Caki2 (cell line): ENCODE results near the gene HYI. TPM values are rescaled to one million over a fixed set of nuclear protein-coding genes. Genes with fewer than 3 reads are reported as not detected.

Experiments
- DNase-seq: peaks from one replicate; pipeline ENCODE4 v3.0.0-alpha.2; 2015; ENCODE audit warnings: low read depth
- in situ Hi-C: cut with HindIII; loops from 2 replicates; pipeline ENCODE4 v1.10.0; 2016; ENCODE audit warnings: low sequenced_read_pairs, low pct_unique_long_range_greater_than_20kb, mixed read lengths
- total RNA-seq: library from RNA; depleted of rRNA; stranded (reverse); fragments of >200 nt; shearing (Covaris generic); gene quantifications from 2 replicates; pipeline ENCODE4 v1.2.3, GENCODE V29; 2014; ENCODE audit warnings: low replicate concordance

HYI gene
- total RNA-seq, 1 experiment from 2014 or later: 79.4 TPM

DNA sequence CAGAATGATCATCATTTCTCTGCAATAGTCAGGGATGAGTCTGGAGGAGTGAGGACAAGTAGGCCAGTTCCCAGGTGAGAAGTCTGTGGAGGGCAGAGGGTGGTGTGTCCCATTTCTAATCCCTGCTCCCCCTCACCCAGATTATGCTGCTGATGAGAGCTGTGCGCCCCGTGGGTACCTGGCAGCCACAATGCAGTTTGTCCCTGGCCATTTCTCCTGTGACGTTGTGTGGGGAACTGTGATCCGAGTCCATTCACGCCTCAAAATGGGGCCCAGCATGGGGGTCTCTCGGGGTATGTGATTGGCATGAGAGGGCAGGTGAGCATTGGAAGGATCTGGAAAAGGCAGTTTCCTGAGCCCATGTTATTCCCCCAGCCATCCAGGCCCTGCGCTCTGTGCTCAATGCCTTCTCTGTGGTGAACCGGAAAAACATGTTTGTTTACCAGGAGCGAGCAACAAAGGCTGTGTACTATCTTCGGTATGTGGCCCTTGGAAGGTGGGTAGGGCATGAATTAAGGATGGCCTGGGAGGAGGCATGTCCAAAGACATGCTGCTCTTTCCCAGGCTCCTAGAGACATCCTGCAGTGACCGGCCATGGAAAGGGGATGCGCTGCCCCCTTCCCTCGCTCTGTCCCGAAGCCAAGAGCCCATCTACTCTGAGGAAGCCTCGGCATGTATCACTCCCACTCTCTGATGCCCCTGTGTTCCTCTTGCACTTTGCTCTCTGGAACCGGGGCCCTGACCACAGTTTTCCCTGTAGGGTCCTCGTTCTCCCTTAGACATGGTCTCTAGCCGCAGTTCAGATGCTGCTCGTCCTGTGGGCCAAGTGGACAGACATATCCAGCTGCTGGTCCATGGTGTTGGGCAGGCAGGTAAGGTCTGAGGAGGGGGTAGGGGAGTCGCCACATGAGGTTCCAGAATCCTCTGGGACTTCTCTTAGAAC is 16.4 kb downstream of the HYI start:
- in situ Hi-C loops: no loop called here
- DNase-seq: no peak

DNA sequence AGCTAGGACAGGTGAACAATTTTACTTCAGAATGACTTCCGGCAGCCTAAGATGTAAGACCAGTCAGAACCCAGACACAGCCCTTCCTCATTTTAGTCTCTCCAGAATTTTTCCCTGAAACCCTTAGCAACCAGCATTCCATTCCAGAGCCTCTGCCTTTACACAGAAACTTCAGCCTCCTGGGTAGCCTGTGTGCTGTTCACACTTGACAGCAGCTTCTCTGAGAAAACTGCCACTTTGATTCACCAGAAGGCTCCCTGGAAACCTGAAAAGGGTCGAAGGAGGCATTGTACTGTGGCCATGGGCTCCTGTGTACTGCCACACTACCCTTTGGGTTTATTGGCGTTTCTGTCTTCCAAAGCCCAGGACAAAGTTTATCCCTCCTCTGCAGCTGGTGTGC is 17.4 kb downstream of the HYI start:
- in situ Hi-C loops: no loop called here
- DNase-seq: no peak

DNA sequence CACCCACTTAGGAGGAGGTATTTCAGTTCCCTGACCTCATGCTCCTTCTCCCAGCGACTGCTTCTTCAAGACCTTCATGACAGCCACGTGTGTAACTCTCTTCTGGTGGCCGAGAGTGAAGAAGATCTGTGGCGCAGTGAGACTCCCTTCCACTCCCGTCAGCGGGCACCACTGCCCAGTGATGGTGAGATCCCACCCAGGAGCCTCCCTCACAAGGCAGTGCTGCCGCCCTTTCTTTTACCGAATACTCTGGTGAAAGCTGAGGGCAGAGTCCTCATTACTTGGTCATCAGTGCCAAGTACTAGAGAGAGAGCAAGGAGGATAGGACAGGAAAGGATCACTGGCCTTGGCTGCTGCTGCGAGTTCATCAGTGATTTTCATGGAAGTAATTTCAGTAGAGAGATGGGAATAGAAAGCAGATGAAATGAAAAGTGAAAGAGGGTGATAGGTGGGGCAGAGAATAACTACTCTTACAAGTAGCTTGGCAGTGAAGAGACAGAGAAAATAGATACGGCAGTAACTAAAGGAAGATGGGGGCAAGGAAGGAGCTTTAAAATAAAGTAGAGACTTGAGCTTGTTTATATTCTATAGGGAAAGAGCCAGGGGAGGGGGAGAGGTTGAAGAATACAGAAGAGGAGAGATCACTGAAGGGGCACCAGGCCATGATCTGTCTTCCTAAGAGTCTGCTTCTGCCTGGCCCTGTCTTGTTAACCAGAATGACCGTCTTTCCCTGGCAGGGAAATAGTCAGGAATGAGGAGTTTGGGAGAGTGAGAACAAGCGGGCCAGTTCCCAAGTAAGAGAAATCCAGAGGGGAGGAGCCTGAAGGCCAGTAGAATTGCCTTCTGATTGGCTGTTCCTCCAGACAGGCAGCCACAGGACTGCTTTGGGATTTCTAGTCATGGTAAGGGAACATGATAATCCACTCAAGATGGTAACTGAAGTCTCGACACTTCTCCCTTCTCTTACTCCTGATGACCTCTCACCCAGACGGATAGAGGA is 18.3 kb downstream of the HYI start:
- no peak for DNase-seq
- in situ Hi-C loops: no loop called here

DNA sequence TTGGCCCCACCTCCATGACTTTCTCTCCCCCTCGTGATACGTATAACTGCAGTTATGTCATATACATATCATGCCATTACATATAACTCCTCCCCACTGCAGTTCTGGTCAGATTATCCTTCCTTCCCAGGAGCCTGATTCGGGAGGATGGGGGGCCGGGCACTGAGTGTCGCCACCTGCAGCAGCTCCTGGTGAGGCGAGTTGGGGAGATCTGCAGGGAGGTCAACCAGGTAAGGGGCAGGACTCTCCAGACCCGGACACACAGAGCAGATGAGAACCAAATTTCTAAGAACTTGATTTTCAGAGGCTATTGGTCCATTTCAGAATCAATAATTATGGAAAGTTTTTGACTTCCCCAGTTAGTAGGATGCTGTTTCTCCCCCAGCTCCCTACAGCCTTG is 19.5 kb downstream of the HYI start:
- in situ Hi-C loops: no loop called here
- no peak for DNase-seq

DNA sequence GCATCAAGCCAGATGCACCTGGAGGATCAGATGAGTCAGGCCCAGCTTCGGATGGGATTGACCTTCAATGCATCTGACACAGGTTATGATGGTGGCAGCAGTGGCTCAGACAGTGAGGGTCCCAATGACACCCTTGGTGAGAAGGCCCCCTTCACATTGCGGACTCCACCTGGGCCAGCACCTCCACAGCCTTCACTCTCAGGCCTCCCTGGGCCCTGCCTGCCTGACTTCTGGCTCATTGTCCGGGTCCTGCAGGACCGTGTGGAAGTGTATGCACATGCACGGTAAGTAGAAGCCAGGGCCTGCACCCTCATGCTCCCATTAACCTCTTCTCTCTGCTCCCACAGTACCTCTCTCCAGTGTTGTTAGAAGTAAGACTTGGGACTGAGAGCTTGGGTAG is 20.8 kb downstream of the HYI start:
- in situ Hi-C loops: no loop called here
- DNase-seq: no peak

- in situ Hi-C loops: no loop called here
- no peak for DNase-seq
These were observed 21.4 kb downstream of the HYI start for GRCh38 chr1:43432171-43432860.

DNA sequence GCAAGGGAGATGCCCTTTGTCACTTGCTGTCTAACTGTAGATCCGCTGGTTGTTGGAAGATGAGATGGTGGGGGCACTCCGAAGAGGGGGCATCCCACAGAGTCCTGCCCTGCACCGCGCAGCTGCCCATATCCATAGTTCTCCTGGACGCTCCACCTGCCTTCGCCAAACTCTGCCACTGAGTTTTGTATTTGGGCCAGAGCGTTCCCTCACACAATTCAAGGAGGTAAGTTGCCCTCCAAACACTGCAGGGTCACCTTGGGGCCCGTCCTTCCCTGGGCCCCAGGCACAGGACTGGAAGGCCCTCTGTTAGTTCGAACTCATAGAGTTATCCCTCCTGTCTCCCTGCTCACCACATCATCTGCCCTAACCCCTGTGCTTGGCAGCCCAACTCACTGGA is 22.1 kb downstream of the HYI start:
- in situ Hi-C loops: no loop called here

DNA sequence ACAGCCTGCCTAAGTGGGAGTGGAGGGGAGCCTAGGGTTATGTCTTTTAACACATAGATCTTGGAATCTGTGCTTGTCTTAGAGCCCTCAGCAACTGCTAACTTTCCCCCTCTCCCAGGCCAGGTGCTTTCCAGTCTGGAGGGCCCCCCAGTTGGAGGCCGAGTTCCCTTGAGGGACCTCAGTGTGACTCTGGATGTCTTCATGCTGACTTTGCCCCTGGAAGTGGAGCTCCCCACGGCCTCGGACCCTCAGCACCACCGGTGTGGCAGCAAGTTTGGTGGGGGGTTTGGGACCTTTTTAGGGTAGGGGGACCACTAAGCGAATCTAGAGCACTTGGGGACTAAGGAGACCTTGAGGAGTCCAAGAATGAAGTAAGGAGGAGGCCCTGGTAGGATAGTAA is 22.9 kb downstream of the HYI start:
- in situ Hi-C loops: no loop called here
- no peak for DNase-seq

More for the DNA sequence above, 22.1 kb downstream of the HYI start:
- no peak for DNase-seq

DNA sequence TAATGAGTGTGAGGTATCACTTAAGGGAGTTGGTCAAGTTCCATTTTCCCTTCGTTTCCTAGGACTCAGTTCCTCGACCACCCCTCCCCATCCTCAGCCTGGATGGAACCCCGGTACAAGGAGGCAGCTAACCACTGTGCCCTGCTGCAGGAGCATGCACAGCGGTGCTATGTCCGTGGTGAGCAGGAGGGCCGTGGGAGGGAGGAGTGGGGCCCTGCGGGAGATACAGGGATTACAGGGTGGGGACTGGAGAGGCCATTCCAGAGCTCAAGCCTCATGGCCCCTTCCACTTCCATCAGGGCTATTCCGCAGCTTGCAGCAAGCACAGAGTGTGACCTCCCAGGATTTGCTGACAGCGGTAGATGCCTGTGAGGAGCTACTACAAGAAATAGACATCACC is 25.8 kb downstream of the HYI start:
- in situ Hi-C loops: no loop called here
- no peak for DNase-seq

- DNase-seq: no peak
- in situ Hi-C loops: no loop called here
These were observed 26.2 kb downstream of the HYI start for GRCh38 chr1:43427524-43427923.

- no peak for DNase-seq
- in situ Hi-C loops: no loop called here
These were observed 27.5 kb downstream of the HYI start for GRCh38 chr1:43426221-43426620.

DNA sequence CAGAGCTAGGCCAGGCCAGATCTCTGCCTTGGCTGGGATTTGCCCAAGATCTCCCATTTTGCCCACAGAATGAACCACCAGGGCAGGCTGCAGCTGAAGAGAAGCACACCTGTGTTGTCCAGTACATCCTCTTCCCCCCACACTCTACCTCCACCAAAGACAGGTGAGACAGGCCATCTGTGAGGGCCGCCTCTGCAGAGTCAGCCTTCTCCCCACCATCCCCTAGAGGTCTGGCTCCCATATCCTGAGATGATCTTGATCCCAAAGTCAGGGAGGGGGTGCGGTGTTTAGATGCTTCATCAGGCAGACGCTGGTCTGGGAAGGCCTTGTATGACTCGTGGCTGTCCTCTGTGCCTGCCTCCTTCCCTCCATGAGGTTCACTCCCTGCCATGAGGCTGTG is 28.7 kb downstream of the HYI start:
- DNase-seq: no peak
- in situ Hi-C loops: no loop called here

DNA sequence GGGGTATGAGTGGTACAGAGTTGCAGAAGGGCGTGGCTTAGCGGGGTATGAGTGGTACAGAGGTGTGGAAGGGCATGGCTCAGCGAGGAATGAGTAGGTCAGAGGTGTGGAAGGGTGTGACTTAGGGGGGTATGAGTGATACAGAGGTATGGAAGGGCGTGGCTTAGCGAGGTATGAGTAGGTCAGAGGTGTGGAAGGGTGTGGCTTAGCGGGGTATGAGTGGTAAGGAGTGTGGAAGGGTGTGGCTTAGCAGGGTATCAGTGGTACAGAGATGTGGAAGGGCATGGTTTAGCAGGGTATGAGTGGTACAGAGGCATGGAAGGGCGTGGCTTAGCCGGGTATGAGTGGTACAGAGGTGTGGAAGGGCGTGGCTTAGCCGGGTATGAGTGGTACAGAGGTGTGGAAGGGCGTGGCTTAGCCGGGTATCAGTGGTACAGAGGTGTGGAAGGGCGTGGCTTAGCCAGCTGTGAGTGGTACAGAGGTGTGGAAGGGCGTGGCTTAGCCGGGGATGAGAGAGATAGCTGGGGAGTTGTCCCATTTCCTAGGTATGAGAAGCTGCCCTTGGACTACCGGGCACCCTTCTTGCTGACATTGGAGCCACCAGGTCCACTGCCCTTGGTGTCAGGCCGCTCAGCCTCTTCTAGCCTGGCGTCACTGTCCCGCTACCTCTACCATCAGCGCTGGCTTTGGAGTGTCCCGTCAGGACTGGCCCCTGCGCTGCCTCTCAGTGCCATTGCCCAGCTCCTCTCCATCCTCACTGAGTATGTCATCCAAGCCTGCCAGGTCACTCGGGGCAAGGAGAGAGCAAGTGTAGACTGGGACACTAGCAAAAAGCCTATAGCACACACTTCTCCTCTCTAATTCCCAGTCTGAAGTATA is 29.8 kb downstream of the HYI start:
- in situ Hi-C loops: no loop called here
- DNase-seq: peak; percentile 16

DNA sequence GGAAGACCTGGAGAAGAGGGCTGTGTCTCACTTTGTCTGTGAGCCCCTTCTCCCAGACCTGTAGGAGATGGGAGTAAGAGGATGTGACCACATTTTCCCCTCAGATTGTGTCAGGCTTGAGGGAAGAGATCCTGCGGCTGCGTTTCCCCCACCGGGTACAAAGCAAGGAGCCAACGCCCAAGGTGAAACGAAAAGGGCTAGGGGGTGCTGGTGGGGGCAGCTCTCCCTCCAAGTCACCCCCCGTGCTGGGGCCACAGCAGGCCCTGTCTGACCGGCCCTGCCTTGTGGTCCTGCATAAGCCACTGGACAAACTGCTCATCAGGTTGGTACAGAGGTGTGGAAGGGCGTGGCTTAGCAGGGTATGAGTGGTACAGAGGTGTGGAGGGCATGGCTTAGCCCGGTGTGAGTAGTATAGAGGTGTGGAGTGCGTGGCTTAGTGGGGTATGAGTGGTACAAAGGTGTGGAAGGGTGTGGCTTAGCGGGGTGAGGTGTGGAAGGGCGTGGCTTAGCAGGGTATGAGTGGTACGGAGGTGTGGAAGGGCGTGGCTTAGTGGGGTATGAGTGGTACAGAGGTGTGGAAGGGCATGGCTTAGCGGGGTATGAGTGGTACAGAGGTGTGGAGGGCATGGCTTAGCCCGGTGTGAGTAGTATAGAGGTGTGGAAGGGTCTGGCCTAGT is 30.6 kb downstream of the HYI start:
- in situ Hi-C loops: no loop called here
- no peak for DNase-seq

DNA sequence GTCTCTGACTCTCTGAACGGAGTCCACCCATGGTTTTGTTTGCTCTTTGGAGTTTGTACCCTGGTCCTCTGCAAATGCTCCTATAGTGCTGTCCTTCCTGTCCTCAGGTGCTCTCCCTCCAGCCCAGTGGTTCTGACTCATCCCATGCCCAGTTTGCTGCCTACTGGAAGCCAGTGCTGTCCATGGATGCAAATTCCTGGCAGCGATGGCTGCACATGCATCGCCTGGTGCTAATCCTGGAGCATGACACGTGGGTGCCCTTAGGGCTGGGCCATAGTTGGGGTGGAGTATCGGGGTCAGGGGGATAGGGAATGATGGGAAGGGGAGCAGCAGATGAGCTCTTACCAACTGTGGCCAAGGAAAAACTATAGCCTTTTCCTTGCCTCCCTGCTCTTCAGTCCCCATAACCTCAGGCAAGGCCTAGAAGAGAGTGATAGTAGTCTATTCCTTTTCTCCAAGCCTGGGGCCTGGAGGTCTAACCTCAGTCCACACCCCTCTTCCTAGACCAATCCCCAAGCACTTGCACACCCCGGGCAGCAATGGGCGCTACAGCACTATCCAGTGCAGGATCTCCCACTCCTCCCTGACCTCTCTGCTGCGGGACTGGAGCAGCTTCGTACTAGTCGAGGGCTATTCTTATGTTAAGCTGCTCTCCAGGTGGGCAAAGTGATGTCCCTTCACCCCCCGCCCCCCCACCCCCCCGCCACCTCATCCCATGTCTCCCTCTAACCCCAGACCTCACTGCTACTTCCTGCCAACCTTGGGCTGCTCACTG is 31.6 kb downstream of the HYI start:
- in situ Hi-C loops: no loop called here
- no peak for DNase-seq

DNA sequence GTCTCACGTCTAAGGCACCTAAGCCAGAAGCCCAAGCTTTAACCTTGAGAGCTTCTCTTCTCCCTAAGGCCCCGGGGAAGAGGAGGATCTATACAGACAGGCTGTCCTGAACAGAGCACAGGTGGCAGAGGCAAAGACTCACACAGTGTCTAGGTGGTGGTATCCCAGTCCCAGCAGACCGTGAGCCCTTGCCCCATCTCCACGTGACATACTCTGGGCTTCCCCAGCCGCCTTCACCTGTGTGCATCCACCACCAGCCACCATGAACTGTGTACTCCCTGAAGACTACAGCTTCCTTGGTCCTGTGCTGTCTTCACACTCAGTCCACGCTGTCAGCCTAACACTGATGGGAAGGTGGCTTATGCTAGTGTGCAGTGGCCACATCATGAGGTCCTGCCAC is 32.3 kb downstream of the HYI start:
- in situ Hi-C loops: no loop called here
- DNase-seq: no peak
